Middle frontal gyrus (tissue), 1 donor: ENCODE results near the gene RIC8A.

Source experiments
- DNase-seq: peaks from one replicate; pipeline ENCODE4 v3.0.0-alpha.2; 2015; ENCODE audit warnings: low spot score; ENCODE audit errors: extremely low spot score

RIC8A gene

GRCh38 chr11:203945-204586 lies 3.4 kb upstream of the RIC8A start:
- no peak for DNase-seq

- no peak for DNase-seq
Measured at GRCh38 chr11:204587-205109, 2.9 kb upstream of the RIC8A start.

- no peak for DNase-seq
Measured at GRCh38 chr11:205221-206001, 2.1 kb upstream of the RIC8A start.

GRCh38 chr11:206002-206384 lies 1.5 kb upstream of the RIC8A start:
- no peak for DNase-seq

- DNase-seq, result no peak
Measured at GRCh38 chr11:206526-207207, 841 bp upstream of the RIC8A start.

GRCh38 chr11:207863-208180 lies 314 bp downstream of the RIC8A start:
- no peak for DNase-seq

GRCh38 chr11:208181-208916 lies 841 bp downstream of the RIC8A start:
- peak; percentile 56 for DNase-seq

- DNase-seq, result no peak
Measured at GRCh38 chr11:208917-209260, 1.4 kb downstream of the RIC8A start.

- DNase-seq, result no peak
Measured at GRCh38 chr11:209275-210121, 2.0 kb downstream of the RIC8A start.

GRCh38 chr11:210122-210802 lies 2.8 kb downstream of the RIC8A start:
- DNase-seq, result no peak

- DNase-seq, result no peak
Measured at GRCh38 chr11:210803-211180, 3.3 kb downstream of the RIC8A start.

GRCh38 chr11:211295-211694 lies 3.8 kb downstream of the RIC8A start:
- DNase-seq, result no peak

GRCh38 chr11:211741-212140 lies 4.2 kb downstream of the RIC8A start:
- DNase-seq, result no peak

GRCh38 chr11:212150-213100 lies 4.9 kb downstream of the RIC8A start:
- no peak for DNase-seq

- no peak for DNase-seq
Measured at GRCh38 chr11:213111-213510, 5.6 kb downstream of the RIC8A start.

GRCh38 chr11:214083-214482 lies 6.6 kb downstream of the RIC8A start:
- DNase-seq, result no peak

GRCh38 chr11:215581-216037 lies 8.1 kb downstream of the RIC8A start:
- no peak for DNase-seq

GRCh38 chr11:216081-216974 lies 8.8 kb downstream of the RIC8A start:
- no peak for DNase-seq
